NB4 (cell line): ENCODE data around the gene CLASP1.

Source experiments
- POLR2A ChIP-seq: IDR thresholded peaks from 2 replicates; pipeline ENCODE4 v1.6.1; 2011; ENCODE audit warnings: mild to moderate bottlenecking; ENCODE audit not compliant: insufficient read length; ENCODE audit errors: extremely low read depth
- TF ChIP-seq, protein P1 (sequence below): IDR thresholded peaks from one replicate; pipeline ENCODE4 v1.5.1; 2012; ENCODE audit warnings: low read depth, low read length

DNA sequence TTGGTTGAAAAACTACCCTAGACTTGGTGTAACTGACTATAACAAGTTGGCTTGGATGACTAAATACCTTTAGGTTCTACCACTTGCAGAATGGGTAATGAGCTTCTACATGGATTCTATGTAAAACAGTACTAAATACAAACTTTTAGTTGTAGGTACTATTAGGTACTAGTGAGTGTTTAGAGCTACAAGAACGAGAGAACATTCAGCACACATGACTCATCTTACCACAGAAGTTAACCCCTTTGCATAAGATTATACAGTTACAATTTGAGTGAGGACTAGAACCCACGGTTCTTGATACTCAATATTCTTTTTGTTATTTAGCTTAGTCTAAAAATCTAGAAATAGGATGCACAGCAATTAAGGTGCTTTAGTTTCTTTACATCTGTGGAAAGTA, 262.6 kb downstream of the CLASP1 start:
- TF ChIP-seq, protein P1, sequence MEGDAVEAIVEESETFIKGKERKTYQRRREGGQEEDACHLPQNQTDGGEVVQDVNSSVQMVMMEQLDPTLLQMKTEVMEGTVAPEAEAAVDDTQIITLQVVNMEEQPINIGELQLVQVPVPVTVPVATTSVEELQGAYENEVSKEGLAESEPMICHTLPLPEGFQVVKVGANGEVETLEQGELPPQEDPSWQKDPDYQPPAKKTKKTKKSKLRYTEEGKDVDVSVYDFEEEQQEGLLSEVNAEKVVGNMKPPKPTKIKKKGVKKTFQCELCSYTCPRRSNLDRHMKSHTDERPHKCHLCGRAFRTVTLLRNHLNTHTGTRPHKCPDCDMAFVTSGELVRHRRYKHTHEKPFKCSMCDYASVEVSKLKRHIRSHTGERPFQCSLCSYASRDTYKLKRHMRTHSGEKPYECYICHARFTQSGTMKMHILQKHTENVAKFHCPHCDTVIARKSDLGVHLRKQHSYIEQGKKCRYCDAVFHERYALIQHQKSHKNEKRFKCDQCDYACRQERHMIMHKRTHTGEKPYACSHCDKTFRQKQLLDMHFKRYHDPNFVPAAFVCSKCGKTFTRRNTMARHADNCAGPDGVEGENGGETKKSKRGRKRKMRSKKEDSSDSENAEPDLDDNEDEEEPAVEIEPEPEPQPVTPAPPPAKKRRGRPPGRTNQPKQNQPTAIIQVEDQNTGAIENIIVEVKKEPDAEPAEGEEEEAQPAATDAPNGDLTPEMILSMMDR, result no peak
- TF ChIP-seq POLR2A, result no peak
